Keratinocyte (primary cell): ENCODE results near the gene LRRC7.

Source experiments
- EZH2 ChIP-seq: IDR thresholded peaks from one replicate; pipeline ENCODE4 v1.6.1; 2012; ENCODE audit warnings: inconsistent platforms, mild to moderate bottlenecking, low read length, moderate library complexity
- TF ChIP-seq, protein P1 (sequence below), 3 experiments: IDR thresholded peaks in 1 of 3; conservative IDR thresholded peaks in 1 of 3; optimal IDR thresholded peaks in 1 of 3; 2 replicates in 2 of 3; 3 replicates in 1 of 3; pipeline versions ENCODE3 to v1.5.1; 2011; ENCODE audit warnings: low read length in 3 of 3, mild to moderate bottlenecking in 3 of 3, moderate library complexity in 2 of 3, control low read depth in 1 of 3, inconsistent platforms in 1 of 3; ENCODE audit not compliant: insufficient read depth in 2 of 3; ENCODE audit errors: extremely low read depth in 1 of 3

DNA sequence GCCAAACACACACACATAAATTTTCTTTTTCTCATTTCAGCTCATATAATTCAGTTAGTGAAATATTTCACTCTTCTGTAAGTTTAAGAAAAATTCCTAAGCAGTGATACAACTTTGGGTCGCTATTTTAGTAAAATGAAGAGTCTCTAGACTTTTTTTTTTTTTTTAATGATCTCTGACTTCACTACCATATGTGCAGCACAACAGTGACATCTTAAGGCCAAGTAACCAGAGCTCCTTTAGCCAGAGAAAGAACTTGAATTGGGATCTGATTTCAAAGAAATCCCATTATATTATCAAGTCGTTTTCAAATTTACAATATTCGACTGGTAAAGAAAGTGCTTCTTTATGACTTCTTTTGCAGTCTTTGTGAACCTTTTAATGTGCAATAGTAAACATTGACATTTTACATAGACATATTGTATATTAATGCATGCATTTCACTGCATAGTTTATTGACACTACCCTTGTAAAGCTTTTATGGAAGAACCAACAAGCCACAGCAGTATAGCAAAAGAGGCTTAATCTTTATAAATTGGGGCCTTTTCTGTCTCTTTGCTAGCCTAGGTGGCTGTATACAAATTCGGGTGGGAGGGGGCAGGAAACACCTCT is 575.4 kb downstream of the LRRC7 start:
- TF ChIP-seq, protein P1, sequence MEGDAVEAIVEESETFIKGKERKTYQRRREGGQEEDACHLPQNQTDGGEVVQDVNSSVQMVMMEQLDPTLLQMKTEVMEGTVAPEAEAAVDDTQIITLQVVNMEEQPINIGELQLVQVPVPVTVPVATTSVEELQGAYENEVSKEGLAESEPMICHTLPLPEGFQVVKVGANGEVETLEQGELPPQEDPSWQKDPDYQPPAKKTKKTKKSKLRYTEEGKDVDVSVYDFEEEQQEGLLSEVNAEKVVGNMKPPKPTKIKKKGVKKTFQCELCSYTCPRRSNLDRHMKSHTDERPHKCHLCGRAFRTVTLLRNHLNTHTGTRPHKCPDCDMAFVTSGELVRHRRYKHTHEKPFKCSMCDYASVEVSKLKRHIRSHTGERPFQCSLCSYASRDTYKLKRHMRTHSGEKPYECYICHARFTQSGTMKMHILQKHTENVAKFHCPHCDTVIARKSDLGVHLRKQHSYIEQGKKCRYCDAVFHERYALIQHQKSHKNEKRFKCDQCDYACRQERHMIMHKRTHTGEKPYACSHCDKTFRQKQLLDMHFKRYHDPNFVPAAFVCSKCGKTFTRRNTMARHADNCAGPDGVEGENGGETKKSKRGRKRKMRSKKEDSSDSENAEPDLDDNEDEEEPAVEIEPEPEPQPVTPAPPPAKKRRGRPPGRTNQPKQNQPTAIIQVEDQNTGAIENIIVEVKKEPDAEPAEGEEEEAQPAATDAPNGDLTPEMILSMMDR (optimal IDR thresholded peaks at IDR 0.05 in 1 of 3, IDR thresholded peaks at IDR 0.05 in 1 of 3, conservative IDR thresholded peaks at IDR 0.05 in 1 of 3; ENCODE audit: extremely low read depth in 1 of 3, insufficient read depth in 2 of 3, low read length in 3 of 3): no peak
- TF ChIP-seq EZH2: no peak
